H1 (cell line): Measurements from ENCODE around the gene ZNF550. TPM values are rescaled to one million over a fixed set of nuclear protein-coding genes. Genes with fewer than 3 reads are reported as not detected.
"Not testable (repeated sequence)": the region's sequence is repeated elsewhere in the genome, so short reads cannot be mapped to it uniquely, and the experiment has no call there.

Source experiments
- CTCF ChIA-PET: fragments of 300-600 bp; sonication (Branson Sonifier 250); formaldehyde crosslinking; loops from one replicate; lab custom pipeline; 2021; ENCODE audit not compliant: partially characterized antibody; lab: Charles Lee
- POLR2A ChIA-PET: fragments of 300-600 bp; sonication (Branson Sonifier 250); formaldehyde crosslinking; loops from one replicate; lab custom pipeline; 2021; ENCODE audit warnings: inconsistent platforms; ENCODE audit not compliant: partially characterized antibody; lab: Charles Lee
- DNase-seq, 2 experiments: peaks; one replicate each; pipeline versions ENCODE4 v3.0.0 to v3.0.0-alpha.2; 2010 to 2022; ENCODE audit warnings: low spot score in 2 of 2, low read depth in 1 of 2, mixed read lengths in 1 of 2
- FAIRE-seq: peaks from 2 replicates; lab custom pipeline; 2011; peaks lifted over from hg19 to GRCh38; lab: Jason Lieb, UNC
- H2AFZ ChIP-seq: 2 replicates; pipeline ENCODE4 v1.8.1; 2012; ENCODE audit warnings: low read length, inconsistent platforms
- H2AK5ac ChIP-seq: 2 replicates; pipeline ENCODE4 v1.6.1; 2013; ENCODE audit warnings: low read depth, low read length
- H2BK120ac ChIP-seq: replicated peaks from 2 replicates; pipeline ENCODE3; 2013; ENCODE audit warnings: low read depth, low read length, inconsistent platforms
- H2BK12ac ChIP-seq: 2 replicates; pipeline ENCODE4 v1.6.1; 2013; ENCODE audit warnings: low read depth, low read length
- H2BK15ac ChIP-seq: 2 replicates; pipeline ENCODE4 v1.6.1; 2013; ENCODE audit warnings: low read length
- H2BK20ac ChIP-seq: 2 replicates; pipeline ENCODE4 v1.6.1; 2013; ENCODE audit warnings: low read length
- H2BK5ac ChIP-seq: 2 replicates; pipeline ENCODE4 v1.6.1; 2013; ENCODE audit warnings: low read depth, low read length
- H3K14ac ChIP-seq: 2 replicates; pipeline ENCODE4 v1.6.1; 2013; ENCODE audit warnings: inconsistent platforms; ENCODE audit not compliant: insufficient read length
- H3K18ac ChIP-seq: 2 replicates; pipeline ENCODE4 v1.6.1; 2013; ENCODE audit warnings: low read length; ENCODE audit errors: extremely low read depth
- H3K23ac ChIP-seq: 2 replicates; pipeline ENCODE4 v1.6.1; 2013; ENCODE audit warnings: inconsistent platforms; ENCODE audit not compliant: insufficient read length
- H3K23me2 ChIP-seq: 2 replicates; pipeline ENCODE4 v1.6.1; 2013; ENCODE audit warnings: low read depth, low read length
- H3K27ac ChIP-seq: 2 replicates; pipeline ENCODE4 v1.6.1; 2011; ENCODE audit warnings: low read depth, low read length, inconsistent platforms
- H3K27me3 ChIP-seq, 4 experiments: replicated peaks in 1 of 4; 1 replicate in 1 of 4; 2 replicates in 3 of 4; pipeline versions ENCODE4 v1.6.1 to v1.8.1; 2011 to 2013; ENCODE audit warnings: low read length in 3 of 4, mild to moderate bottlenecking in 3 of 4, inconsistent platforms in 2 of 4, mixed read lengths in 2 of 4, moderate library complexity in 1 of 4; ENCODE audit not compliant: control insufficient read depth in 3 of 4, insufficient read depth in 3 of 4; ENCODE audit errors: extremely low read depth in 1 of 4
- H3K36me3 ChIP-seq, 4 experiments: 2 replicates each; pipeline versions ENCODE4 v1.6.1 to v1.8.1; 2011 to 2013; ENCODE audit warnings: mild to moderate bottlenecking in 4 of 4, low read length in 3 of 4, moderate library complexity in 2 of 4, control low read depth in 1 of 4, inconsistent platforms in 1 of 4; ENCODE audit not compliant: insufficient read depth in 4 of 4, control insufficient read depth in 2 of 4
- H3K4ac ChIP-seq: replicated peaks from 2 replicates; pipeline ENCODE3; 2013; ENCODE audit warnings: low read length, low read depth, mixed read lengths, inconsistent platforms; ENCODE audit not compliant: insufficient read length
- H3K4me1 ChIP-seq, 4 experiments: replicated peaks in 1 of 4; 1 replicate in 1 of 4; 2 replicates in 3 of 4; pipeline versions ENCODE4 v1.6.1 to v1.8.1; 2011 to 2013; ENCODE audit warnings: low read length in 3 of 4, inconsistent platforms in 2 of 4, mixed read lengths in 1 of 4; ENCODE audit not compliant: insufficient read depth in 4 of 4, control insufficient read depth in 3 of 4
- H3K4me2 ChIP-seq, 2 experiments: 2 replicates each; pipeline versions ENCODE4 v1.6.1 to v1.8.1; 2011 to 2013; ENCODE audit warnings: low read depth in 2 of 2, low read length in 2 of 2, control low read depth in 1 of 2, inconsistent platforms in 1 of 2, mild to moderate bottlenecking in 1 of 2; ENCODE audit not compliant: insufficient read depth in 1 of 2
- H3K4me3 ChIP-seq, 4 experiments: fragments of 200-600, 300-600 bp in 1 of 4; sonication (generic), shearing (Covaris generic), sonication (Bioruptor Twin) in 1 of 4; 2 replicates each; pipeline versions ENCODE4 v1.5.1 to v1.8.1; 2011 to 2016; ENCODE audit warnings: low read length in 4 of 4, low read depth in 3 of 4, control low read depth in 2 of 4, inconsistent platforms in 2 of 4, mild to moderate bottlenecking in 2 of 4, mixed read lengths in 1 of 4, moderate library complexity in 1 of 4; ENCODE audit not compliant: insufficient read depth in 2 of 4; ENCODE audit errors: extremely low read depth in 1 of 4
- H3K56ac ChIP-seq: replicated peaks from 2 replicates; pipeline ENCODE3; 2013; ENCODE audit warnings: low read depth, mild to moderate bottlenecking, mixed read lengths, low read length, inconsistent platforms; ENCODE audit not compliant: insufficient read length
- H3K79me1 ChIP-seq: 2 replicates; pipeline ENCODE4 v1.6.1; 2013; ENCODE audit warnings: low read depth, low read length, control low read depth
- H3K79me2 ChIP-seq, 2 experiments: 2 replicates each; pipeline versions ENCODE4 v1.6.1 to v1.8.1; 2012 to 2013; ENCODE audit warnings: low read length in 2 of 2, mild to moderate bottlenecking in 2 of 2, inconsistent platforms in 1 of 2; ENCODE audit not compliant: insufficient read depth in 2 of 2, control insufficient read depth in 1 of 2
- H3K9ac ChIP-seq, 4 experiments: replicated peaks in 1 of 4; 1 replicate in 1 of 4; 2 replicates in 3 of 4; pipeline versions ENCODE4 v1.6.1 to v1.8.1; 2011 to 2013; ENCODE audit warnings: low read depth in 3 of 4, low read length in 3 of 4, control low read depth in 2 of 4, mild to moderate bottlenecking in 2 of 4, moderate library complexity in 2 of 4, inconsistent platforms in 1 of 4; ENCODE audit errors: extremely low read depth in 1 of 4
- H3K9me3 ChIP-seq, 2 experiments: 2 replicates each; pipeline versions ENCODE4 v1.6.1 to v1.8.1; 2012 to 2013; ENCODE audit warnings: mild to moderate bottlenecking in 2 of 2, moderate library complexity in 2 of 2, control low read depth in 1 of 2, inconsistent platforms in 1 of 2, low read depth in 1 of 2, low read length in 1 of 2, mixed read lengths in 1 of 2; ENCODE audit not compliant: insufficient read depth in 2 of 2
- H4K20me1 ChIP-seq, 2 experiments: replicated peaks in 1 of 2; 2 replicates each; pipeline versions ENCODE3 to v1.8.1; 2011 to 2013; ENCODE audit warnings: inconsistent platforms in 2 of 2, low read length in 2 of 2, mild to moderate bottlenecking in 1 of 2; ENCODE audit not compliant: insufficient read depth in 2 of 2, control insufficient read depth in 1 of 2
- H4K5ac ChIP-seq: 2 replicates; pipeline ENCODE4 v1.6.1; 2013; ENCODE audit warnings: low read length, low read depth, mixed read lengths, inconsistent platforms; ENCODE audit not compliant: insufficient read length
- H4K8ac ChIP-seq: 2 replicates; pipeline ENCODE4 v1.8.0; 2013; ENCODE audit warnings: mild to moderate bottlenecking, moderate library complexity, low read length, inconsistent platforms; ENCODE audit not compliant: insufficient read depth; ENCODE audit errors: extremely low read depth
- H4K91ac ChIP-seq: replicated peaks from 2 replicates; pipeline ENCODE3; 2013; ENCODE audit warnings: low read length, mixed read lengths, inconsistent platforms; ENCODE audit not compliant: insufficient read length
- ATF3 ChIP-seq: IDR thresholded peaks from 2 replicates; pipeline ENCODE4 v1.6.1; 2011; ENCODE audit warnings: low read depth, mild to moderate bottlenecking, low read length; ENCODE audit not compliant: insufficient read depth
- CHD2 ChIP-seq: IDR thresholded peaks from 2 replicates; pipeline ENCODE4 v1.6.1; 2012; ENCODE audit warnings: low read length, improper control_type of control experiment
- CREB1 ChIP-seq: IDR thresholded peaks from 2 replicates; pipeline ENCODE4 v1.6.1; 2012; ENCODE audit warnings: inconsistent platforms
- GABPA ChIP-seq: IDR thresholded peaks from 2 replicates; pipeline ENCODE4 v1.6.1; 2011; ENCODE audit warnings: mild to moderate bottlenecking, low read length, moderate library complexity, borderline replicate concordance; ENCODE audit not compliant: insufficient read depth
- KDM4A ChIP-seq: IDR thresholded peaks from one replicate; pipeline ENCODE4 v1.7.1; 2012; ENCODE audit warnings: low read depth, mild to moderate bottlenecking, moderate library complexity, low read length, inconsistent platforms; ENCODE audit not compliant: severe bottlenecking
- PHF8 ChIP-seq: fragments of 200-600 bp; sonication (generic); conservative IDR thresholded peaks from 2 replicates; pipeline ENCODE4 v1.7.1; 2012; ENCODE audit warnings: low read depth, mild to moderate bottlenecking, inconsistent platforms, low read length, moderate library complexity
- POLR2A ChIP-seq, 2 experiments: IDR thresholded peaks; 1 replicate in 1 of 2; 2 replicates in 1 of 2; pipeline ENCODE4 v1.6.1; 2011; ENCODE audit warnings: low read depth in 2 of 2, low read length in 2 of 2, mild to moderate bottlenecking in 2 of 2; ENCODE audit errors: control extremely low read depth in 1 of 2
- POLR2AphosphoS5 ChIP-seq: IDR thresholded peaks from 2 replicates; pipeline ENCODE4 v1.6.1; 2011; ENCODE audit warnings: low read depth, low read length
- SIX5 ChIP-seq: IDR thresholded peaks from 2 replicates; pipeline ENCODE4 v1.6.1; 2011; ENCODE audit warnings: mild to moderate bottlenecking, low read depth, low read length
- SP1 ChIP-seq: IDR thresholded peaks from 2 replicates; pipeline ENCODE4 v1.6.1; 2011; ENCODE audit warnings: low read depth, low read length
- SP2 ChIP-seq: IDR thresholded peaks from 2 replicates; pipeline ENCODE4 v1.6.1; 2012; ENCODE audit warnings: mild to moderate bottlenecking, low read length, inconsistent platforms
- TAF1 ChIP-seq: IDR thresholded peaks from 2 replicates; pipeline ENCODE4 v1.6.1; 2011; ENCODE audit warnings: mild to moderate bottlenecking, low read depth, low read length
- TBP ChIP-seq: IDR thresholded peaks from 2 replicates; pipeline ENCODE4 v1.6.1; 2011; ENCODE audit warnings: low read depth, low read length, improper control_type of control experiment
- WGBS, 2 experiments: shearing (Covaris generic) in 1 of 2; methylation state at CpG; one replicate each; pipeline versions ENCODE4 v1.1.6 to v1.1.7; 2013 to 2015; ENCODE audit warnings: low lambda C conversion rate in 2 of 2, mixed read lengths in 2 of 2, inconsistent platforms in 1 of 2, low coverage in 1 of 2, missing lambda C conversion rate in 1 of 2; ENCODE audit not compliant: insufficient replicate concordance in 2 of 2, insufficient coverage in 1 of 2, insufficient read length in 1 of 2; ENCODE audit errors: extremely low coverage in 1 of 2, missing lambda C conversion rate in 1 of 2; 5-methylcytosine and 5-hydroxymethylcytosine counted together
- polyA plus RNA-seq, 7 experiments: library from polyadenylated mRNA; depleted of rRNA in 3 of 7; stranded (reverse) in 5 of 7; unstranded in 2 of 7; fragments of >200 nt in 5 of 7; fragments of 200-250 nt in 2 of 7; gene quantifications; 1 replicate in 5 of 7; 2 replicates in 1 of 7; 4 replicates in 1 of 7; pipeline versions ENCODE4 v1.2.1 to v1.2.3, GENCODE V29; 2011 to 2013; ENCODE audit warnings: missing spikeins in 2 of 7, mixed read lengths in 2 of 7
- total RNA-seq: library from RNA; stranded (reverse); fragmentation: NEBNext Ultra II Directional; extraction: Animal tissue kit (Norgen Biotek cat#: 25700); gene quantifications from 2 replicates; pipeline ENCODE4 v1.2.1, GENCODE V29; 2021

ZNF550 gene
- total and polyA plus RNA-seq, 2 of the 8 experiments (the other 6 are each of a cell fraction or from before 2014, with no cell fraction given) = 4.5 to 10.7 TPM

GRCh38 chr19:57499680-57500395 is 59.8 kb downstream of the ZNF550 start, which contains the start of gene ZNF773:
Gene ZNF773, plus strand, starts transcription at chr19:57499938. Its CDS starts 143 bp downstream, at chr19:57500081.
- H2BK5ac ChIP-seq, H2AK5ac ChIP-seq, CTCF ChIA-PET, H2BK12ac ChIP-seq, H2BK20ac ChIP-seq, H3K23me2 ChIP-seq, H4K91ac ChIP-seq, H3K27me3 ChIP-seq, H3K56ac ChIP-seq, H3K36me3 ChIP-seq, H2BK15ac ChIP-seq, H3K14ac ChIP-seq, H3K27ac ChIP-seq, H3K79me1 ChIP-seq, H3K4ac ChIP-seq, H3K4me1 ChIP-seq, H4K20me1 ChIP-seq, H3K23ac ChIP-seq, H4K5ac ChIP-seq, H3K18ac ChIP-seq, H3K9me3 ChIP-seq, H2BK120ac ChIP-seq: not testable (repeated sequence)
- Histone ChIP-seq H3K79me2 (peaks cover 3 to 23% of the 10 kb centered on the region in 2 experiments; a peak in 3 of 4 replicates), H3K4me2 (peak within 1 kb of the TSS; percentile 60 to 70), H3K9ac (peak within 1 kb of the TSS; percentile 60 to 74 (median 66); a peak in 6 of 7 replicates), H3K4me3 (peak within 1 kb of the TSS; percentile 55 to 85 (median 69)), H2AFZ (0 out of 2 replicates have a peak within 1 kb of the TSS, but pooled peaks have one; percentile 77), H4K8ac (peak within 1 kb of the TSS; percentile 75; the same call in 1 of the 2 replicates)
- POLR2A ChIA-PET = interaction anchor here (0.8 to 1.0 kb wide), 2 partner anchors 12 to 59 kb away, joined by 3 read pairs; partner anchors contain the start of gene ZNF419
- 4 to 100% methylated on average over 2 to 41 of the region's 69 CpGs for whole genome bisulfite sequencing, 2 experiments
- peak; percentile 62 for FAIRE-seq
- 0 out of 2 replicates have a peak, but pooled peaks have one; percentile 2 for TF ChIP-seq ATF3
- TF ChIP-seq KDM4A = peak; percentile 48
- peak; percentile 44; the same call in 1 of the 2 replicates for TF ChIP-seq SP2
- peak; percentile 87 for TF ChIP-seq TBP
- peak; percentile 76 for TF ChIP-seq CHD2
- TF ChIP-seq SIX5 = peak; percentile 84
- peak; percentile 90 for TF ChIP-seq CREB1
- TF ChIP-seq PHF8 = peak; percentile 83
- peak; percentile 86 for TF ChIP-seq SP1
- peak; percentile 73 to 84 for TF ChIP-seq POLR2A (IDR thresholded peaks at IDR 0.05; ENCODE audit: control extremely low read depth in 1 of 2, low read depth in 2 of 2, low read length in 2 of 2)
- peak; percentile 97 for TF ChIP-seq GABPA
- TF ChIP-seq TAF1 = peak; percentile 84
- peak; percentile 82 for TF ChIP-seq POLR2AphosphoS5
- peak; percentile 79 to 95 for DNase-seq
